Measurements from ENCODE around the gene SERPINA12. TPM values are rescaled to one million over a fixed set of nuclear protein-coding genes. Genes with fewer than 3 reads are reported as not detected.

The SERPINA12 gene
- total and polyA plus RNA-seq, 4 donors: not detected

- intact Hi-C loops (cut with DNase I): no loop called here
- H3K27me3 ChIP-seq (ENCODE audit: control insufficient read depth in 1 of 2, insufficient read depth in 2 of 2, low read length in 1 of 2): peaks cover 0 to 2% of the 10 kb centered on the region in 2 donors
Measured at GRCh38 chr14:94547151-94547680, 37.9 kb upstream of the SERPINA12 start.

DNA sequence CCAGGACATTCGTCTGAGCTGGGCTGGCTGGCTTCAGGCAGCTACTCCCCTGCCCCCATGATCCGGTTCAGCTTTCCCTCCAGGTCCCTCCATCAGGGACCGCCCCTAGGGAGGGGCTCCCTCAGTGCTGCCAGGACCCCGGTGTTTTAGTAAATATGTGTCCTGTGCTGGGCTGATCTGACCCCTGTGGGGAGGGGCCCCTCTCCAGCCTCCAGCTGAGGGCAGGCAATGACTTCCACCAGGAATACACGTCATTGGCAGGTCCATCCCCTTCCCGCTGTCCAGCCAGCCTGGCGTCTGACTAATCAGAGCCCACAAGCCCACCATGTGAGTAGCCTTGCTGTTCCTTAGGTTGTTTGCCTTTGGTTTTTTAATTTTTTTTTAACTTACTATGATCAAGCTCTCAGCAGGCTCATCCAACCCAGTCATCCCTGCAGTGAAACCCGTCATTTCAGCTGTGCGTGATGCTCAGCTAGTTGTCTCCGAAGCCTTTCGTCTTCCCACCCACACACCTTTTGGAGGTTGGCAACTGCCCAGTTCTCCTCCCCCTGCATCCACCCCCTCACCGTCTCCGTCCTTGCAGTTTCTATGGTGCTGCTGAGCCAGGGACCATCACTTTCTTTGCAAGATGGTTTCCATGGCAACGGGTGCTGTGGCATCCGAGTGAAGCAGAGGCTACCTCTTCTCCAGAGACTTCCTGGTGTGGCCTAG lies 36.0 kb upstream of the SERPINA12 start:
- Histone ChIP-seq H3K9me3 (ENCODE audit: control insufficient read depth, low read length) (peaks cover 7% of the 10 kb centered on the region), H3K4me1 (ENCODE audit: control insufficient read depth in 1 of 2, insufficient read depth in 2 of 2, low read length in 2 of 2) (no peaks in the 10 kb centered on the region), H3K36me3 (ENCODE audit: control insufficient read depth in 1 of 2, insufficient read depth in 2 of 2, low read length in 1 of 2) (no peaks in the 10 kb centered on the region), H3K27ac (ENCODE audit: low read depth in 1 of 2, low read length in 2 of 2) (no peak overlapping the region), H3K4me3 (ENCODE audit: low read length in 2 of 2) (no peak overlapping the region), H3K27me3 (ENCODE audit: control insufficient read depth in 1 of 2, insufficient read depth in 2 of 2, low read length in 1 of 2) (peaks cover 0 to 2% of the 10 kb centered on the region in 2 donors)
- 57 to 63% methylated on average over 15 of the region's 15 CpGs for WGBS, 2 donors
- intact Hi-C loops (cut with DNase I): no loop called here
- DNase-seq (no peak), ATAC-seq (ENCODE audit: low FRiP score) (no peak)

More at GRCh38 chr14:94547151-94547680, 37.9 kb upstream of the SERPINA12 start:
- H3K4me1 ChIP-seq (ENCODE audit: control insufficient read depth in 1 of 2, insufficient read depth in 2 of 2, low read length in 2 of 2): no peaks in the 10 kb centered on the region
- H3K9me3 ChIP-seq (ENCODE audit: control insufficient read depth, low read length): peaks cover 7% of the 10 kb centered on the region
- DNase-seq (no peak), ATAC-seq (ENCODE audit: low FRiP score) (no peak)
- H3K36me3 ChIP-seq (ENCODE audit: control insufficient read depth in 1 of 2, insufficient read depth in 2 of 2, low read length in 1 of 2): no peaks in the 10 kb centered on the region
- WGBS, 2 donors: 93 to 96% methylated on average over 8 of the region's 8 CpGs
- no peak overlapping the region for H3K4me3 ChIP-seq (ENCODE audit: low read length in 2 of 2)
- no peak overlapping the region for H3K27ac ChIP-seq (ENCODE audit: low read depth in 1 of 2, low read length in 2 of 2)

DNA sequence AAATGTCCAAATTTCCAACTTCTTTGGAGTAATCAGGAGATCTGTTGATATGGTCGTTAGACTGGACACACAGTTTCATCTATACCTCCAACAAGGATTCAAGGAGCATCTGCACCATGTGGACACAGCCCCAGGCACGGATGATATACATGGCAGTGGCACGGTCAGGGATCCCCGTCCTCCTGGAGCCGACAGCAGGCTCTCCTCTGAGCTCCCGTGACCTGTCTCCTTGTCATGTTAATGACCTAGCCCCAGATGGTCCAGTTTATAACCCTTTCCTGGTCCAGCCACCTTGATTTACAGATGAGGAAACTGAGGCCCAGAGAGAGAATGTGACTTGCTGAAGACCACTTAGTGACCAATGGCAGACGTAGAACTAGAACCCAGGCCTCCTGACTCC lies 35.5 kb upstream of the SERPINA12 start:
- Histone ChIP-seq H3K36me3 (ENCODE audit: control insufficient read depth in 1 of 2, insufficient read depth in 2 of 2, low read length in 1 of 2) (no peaks in the 10 kb centered on the region), H3K4me3 (ENCODE audit: low read length in 2 of 2) (no peak overlapping the region), H3K27ac (ENCODE audit: low read depth in 1 of 2, low read length in 2 of 2) (no peak overlapping the region), H3K9me3 (ENCODE audit: control insufficient read depth, low read length) (peaks cover 7% of the 10 kb centered on the region), H3K27me3 (ENCODE audit: control insufficient read depth in 1 of 2, insufficient read depth in 2 of 2, low read length in 1 of 2) (peaks cover 0 to 2% of the 10 kb centered on the region in 2 donors), H3K4me1 (ENCODE audit: control insufficient read depth in 1 of 2, insufficient read depth in 2 of 2, low read length in 2 of 2) (no peaks in the 10 kb centered on the region)
- ATAC-seq (ENCODE audit: low FRiP score) (no peak), DNase-seq (no peak)
- intact Hi-C loops (cut with DNase I): no loop called here
- WGBS, 2 donors: 64 to 69% methylated on average over 7 of the region's 7 CpGs

- H3K9me3 ChIP-seq (ENCODE audit: control insufficient read depth, low read length): peaks cover 7% of the 10 kb centered on the region
- no peaks in the 10 kb centered on the region for H3K36me3 ChIP-seq (ENCODE audit: control insufficient read depth in 1 of 2, insufficient read depth in 2 of 2, low read length in 1 of 2)
- no peak overlapping the region for H3K4me3 ChIP-seq (ENCODE audit: low read length in 2 of 2)
- H3K27me3 ChIP-seq (ENCODE audit: control insufficient read depth in 1 of 2, insufficient read depth in 2 of 2, low read length in 1 of 2): peaks cover 0 to 2% of the 10 kb centered on the region in 2 donors
- intact Hi-C loops (cut with DNase I): no loop called here
- H3K4me1 ChIP-seq (ENCODE audit: control insufficient read depth in 1 of 2, insufficient read depth in 2 of 2, low read length in 2 of 2): no peaks in the 10 kb centered on the region
- no peak for DNase-seq
- ATAC-seq (ENCODE audit: low FRiP score): no peak
- no peak overlapping the region for H3K27ac ChIP-seq (ENCODE audit: low read depth in 1 of 2, low read length in 2 of 2)
- 76% methylated on average over 15 of the region's 15 CpGs for WGBS, 2 donors
Measured at GRCh38 chr14:94543449-94544124, 34.3 kb upstream of the SERPINA12 start.

GRCh38 chr14:94542811-94543440 lies 33.7 kb upstream of the SERPINA12 start:
- H3K27ac ChIP-seq (ENCODE audit: low read depth in 1 of 2, low read length in 2 of 2): no peak overlapping the region
- H3K36me3 ChIP-seq (ENCODE audit: control insufficient read depth in 1 of 2, insufficient read depth in 2 of 2, low read length in 1 of 2): no peaks in the 10 kb centered on the region
- no peaks in the 10 kb centered on the region for H3K4me1 ChIP-seq (ENCODE audit: control insufficient read depth in 1 of 2, insufficient read depth in 2 of 2, low read length in 2 of 2)
- ATAC-seq (ENCODE audit: low FRiP score) (no peak), DNase-seq (no peak)
- H3K9me3 ChIP-seq (ENCODE audit: control insufficient read depth, low read length): peaks cover 7% of the 10 kb centered on the region
- intact Hi-C loops (cut with DNase I): no loop called here
- no peak overlapping the region for H3K4me3 ChIP-seq (ENCODE audit: low read length in 2 of 2)
- H3K27me3 ChIP-seq (ENCODE audit: control insufficient read depth in 1 of 2, insufficient read depth in 2 of 2, low read length in 1 of 2): peaks cover 0 to 2% of the 10 kb centered on the region in 2 donors
- 75 to 83% methylated on average over 9 of the region's 9 CpGs for WGBS, 2 donors

GRCh38 chr14:94542111-94542810 lies 33.0 kb upstream of the SERPINA12 start:
- H3K9me3 ChIP-seq (ENCODE audit: control insufficient read depth, low read length): peaks cover 7% of the 10 kb centered on the region
- intact Hi-C loops (cut with DNase I): no loop called here
- DNase-seq: no peak
- H3K4me1 ChIP-seq (ENCODE audit: control insufficient read depth in 1 of 2, insufficient read depth in 2 of 2, low read length in 2 of 2): no peaks in the 10 kb centered on the region
- no peak overlapping the region for H3K27ac ChIP-seq (ENCODE audit: low read depth in 1 of 2, low read length in 2 of 2)
- WGBS, 2 donors: 84 to 89% methylated on average over 12 of the region's 12 CpGs
- no peak overlapping the region for H3K4me3 ChIP-seq (ENCODE audit: low read length in 2 of 2)
- no peaks in the 10 kb centered on the region for H3K36me3 ChIP-seq (ENCODE audit: control insufficient read depth in 1 of 2, insufficient read depth in 2 of 2, low read length in 1 of 2)
- H3K27me3 ChIP-seq (ENCODE audit: control insufficient read depth in 1 of 2, insufficient read depth in 2 of 2, low read length in 1 of 2): peaks cover 0 to 2% of the 10 kb centered on the region in 2 donors
- ATAC-seq (ENCODE audit: low FRiP score): no peak

DNA sequence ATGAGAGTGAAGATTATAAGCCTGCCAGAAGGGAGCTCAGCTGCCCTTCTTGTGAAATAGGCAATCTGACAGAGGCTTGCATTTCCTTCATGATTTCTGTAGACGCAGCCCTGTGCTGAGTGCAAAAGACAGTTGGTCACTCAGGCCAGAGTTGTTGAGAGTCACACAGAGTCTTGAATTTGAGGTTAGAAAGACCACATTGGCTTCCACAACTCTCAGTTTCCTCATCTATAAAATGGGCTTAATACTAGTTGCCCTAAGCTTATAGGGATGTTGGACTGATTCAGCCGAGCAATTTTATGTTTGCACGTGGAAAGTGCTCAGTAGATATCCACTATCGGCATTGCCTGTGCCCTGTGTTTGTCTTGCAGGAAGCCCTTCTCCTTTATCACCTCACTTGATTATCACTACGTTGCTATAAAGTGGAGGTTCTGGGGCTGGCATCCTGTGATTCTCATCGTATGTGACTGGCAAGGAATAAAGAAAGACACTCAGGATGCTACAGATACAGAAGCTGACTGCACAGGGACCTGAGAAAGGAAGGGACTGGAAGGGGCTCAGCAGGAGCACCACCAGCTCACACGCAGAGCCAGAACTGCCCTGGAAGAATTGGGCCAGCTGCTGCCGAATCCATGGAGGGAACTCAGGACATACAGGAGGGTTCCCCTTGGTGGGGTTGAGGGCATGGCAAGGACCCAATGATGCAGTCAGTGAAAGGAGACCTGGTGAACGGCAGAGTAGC lies 32.1 kb upstream of the SERPINA12 start:
- no peaks in the 10 kb centered on the region for H3K4me1 ChIP-seq (ENCODE audit: control insufficient read depth in 1 of 2, insufficient read depth in 2 of 2, low read length in 2 of 2)
- 81 to 84% methylated on average over 9 of the region's 9 CpGs for WGBS, 2 donors
- no peak overlapping the region for H3K27ac ChIP-seq (ENCODE audit: low read depth in 1 of 2, low read length in 2 of 2)
- ATAC-seq (ENCODE audit: low FRiP score) (no peak), DNase-seq (no peak)
- peaks cover 5% of the 10 kb centered on the region for H3K9me3 ChIP-seq (ENCODE audit: control insufficient read depth, low read length)
- intact Hi-C loops (cut with DNase I): no loop called here
- no peak overlapping the region for H3K4me3 ChIP-seq (ENCODE audit: low read length in 2 of 2)
- H3K27me3 ChIP-seq (ENCODE audit: control insufficient read depth in 1 of 2, insufficient read depth in 2 of 2, low read length in 1 of 2): peaks cover 0 to 2% of the 10 kb centered on the region in 2 donors
- H3K36me3 ChIP-seq (ENCODE audit: control insufficient read depth in 1 of 2, insufficient read depth in 2 of 2, low read length in 1 of 2): no peaks in the 10 kb centered on the region

Measured in aorta (tissue), 5 donors.